Activated CD4-positive, alpha-beta memory T cell treated with anti-CD3 and anti-CD28 coated beads, Interleukin-2, amount 10 ng/mL, durations not matched to agents 7 days and 5 days (primary cell): ENCODE results near the gene MAP10. TPM values are rescaled to one million over a fixed set of nuclear protein-coding genes. Genes with fewer than 3 reads are reported as not detected.

Experiments used
- CTCF ChIA-PET: fragments of 350-600 bp; sonication (Branson Sonifier 250); formaldehyde crosslinking; loops from one replicate; lab custom pipeline; 2021; ENCODE audit warnings: antibody characterized with exemption, inconsistent platforms; lab: Charles Lee
- POLR2A ChIA-PET: fragments of 350-600 bp; sonication (Branson Sonifier 250); formaldehyde crosslinking; loops from one replicate; lab custom pipeline; 2021; ENCODE audit warnings: antibody characterized with exemption; lab: Charles Lee
- DNase-seq: peaks from one replicate; pipeline ENCODE4 v3.0.0-alpha.2; 2020
- H3K27ac Mint-ChIP-seq: one replicate; pipeline ENCODE4 v1.8.0; 2021; ENCODE audit warnings: mild to moderate bottlenecking, mixed read lengths
- H3K27me3 Mint-ChIP-seq: one replicate; pipeline ENCODE4 v1.8.0; 2021; ENCODE audit warnings: mixed read lengths
- H3K36me3 Mint-ChIP-seq: one replicate; pipeline ENCODE4 v1.8.0; 2021; ENCODE audit warnings: low read depth, mixed read lengths
- H3K4me1 Mint-ChIP-seq: one replicate; pipeline ENCODE4 v1.8.0; 2021; ENCODE audit warnings: mixed read lengths
- H3K4me3 Mint-ChIP-seq: one replicate; pipeline ENCODE4 v1.8.0; 2021; ENCODE audit warnings: mild to moderate bottlenecking, mixed read lengths
- H3K9me3 Mint-ChIP-seq: one replicate; pipeline ENCODE4 v1.8.0; 2021; ENCODE audit warnings: mixed read lengths
- total RNA-seq, 2 experiments: library from RNA; stranded (reverse); gene quantifications; one replicate each; pipeline ENCODE4 v1.2.3, GENCODE V29; 2021

The MAP10 gene
- total RNA-seq, 2 experiments from 2014 or later: 1.6 to 2.1 TPM

- no peak overlapping the region for H3K27ac Mint-ChIP-seq
- H3K4me3 Mint-ChIP-seq: no peak overlapping the region
- no peak for DNase-seq
- no peaks in the 10 kb centered on the region for H3K4me1 Mint-ChIP-seq
- H3K27me3 Mint-ChIP-seq: peaks cover 4% of the 10 kb centered on the region
- CTCF ChIA-PET: no interaction called here
- no peaks in the 10 kb centered on the region for H3K36me3 Mint-ChIP-seq
- H3K9me3 Mint-ChIP-seq: no peaks in the 10 kb centered on the region
- POLR2A ChIA-PET: no interaction called here
Measured at GRCh38 chr1:232813097-232813496, 7.9 kb downstream of the MAP10 start.

- Mint-ChIP-seq H3K27ac (no peak overlapping the region), H3K27me3 (peaks cover 4% of the 10 kb centered on the region), H3K4me1 (no peaks in the 10 kb centered on the region), H3K36me3 (no peaks in the 10 kb centered on the region), H3K9me3 (no peaks in the 10 kb centered on the region), H3K4me3 (no peak overlapping the region)
- DNase-seq: no peak
- ChIA-PET POLR2A (no interaction called here), CTCF (no interaction called here)
Measured at GRCh38 chr1:232813760-232814159, 8.5 kb downstream of the MAP10 start.

- Mint-ChIP-seq H3K9me3 (no peaks in the 10 kb centered on the region), H3K4me1 (no peaks in the 10 kb centered on the region), H3K27me3 (peaks cover 4% of the 10 kb centered on the region), H3K36me3 (no peaks in the 10 kb centered on the region), H3K4me3 (no peak overlapping the region), H3K27ac (no peak overlapping the region)
- ChIA-PET POLR2A (no interaction called here), CTCF (no interaction called here)
- no peak for DNase-seq
Measured at GRCh38 chr1:232816324-232816723, 11.1 kb downstream of the MAP10 start.

GRCh38 chr1:232818040-232818439 is 12.8 kb downstream of the MAP10 start:
- ChIA-PET POLR2A (no interaction called here), CTCF (no interaction called here)
- no peak for DNase-seq
- no peak overlapping the region for H3K4me3 Mint-ChIP-seq
- H3K4me1 Mint-ChIP-seq: no peaks in the 10 kb centered on the region
- no peaks in the 10 kb centered on the region for H3K36me3 Mint-ChIP-seq
- no peaks in the 10 kb centered on the region for H3K9me3 Mint-ChIP-seq
- peaks cover 4% of the 10 kb centered on the region for H3K27me3 Mint-ChIP-seq
- H3K27ac Mint-ChIP-seq: no peak overlapping the region

GRCh38 chr1:232820431-232820830 is 15.2 kb downstream of the MAP10 start:
- no peaks in the 10 kb centered on the region for H3K27me3 Mint-ChIP-seq
- H3K4me3 Mint-ChIP-seq: no peak overlapping the region
- no peak for DNase-seq
- no peaks in the 10 kb centered on the region for H3K36me3 Mint-ChIP-seq
- H3K27ac Mint-ChIP-seq: no peak overlapping the region
- POLR2A ChIA-PET: no interaction called here
- CTCF ChIA-PET: no interaction called here
- no peaks in the 10 kb centered on the region for H3K4me1 Mint-ChIP-seq
- H3K9me3 Mint-ChIP-seq: no peaks in the 10 kb centered on the region

GRCh38 chr1:232822530-232822929 is 17.3 kb downstream of the MAP10 start:
- Mint-ChIP-seq H3K36me3 (no peaks in the 10 kb centered on the region), H3K27ac (no peak overlapping the region), H3K9me3 (no peaks in the 10 kb centered on the region), H3K4me3 (no peak overlapping the region), H3K27me3 (no peaks in the 10 kb centered on the region), H3K4me1 (no peaks in the 10 kb centered on the region)
- ChIA-PET CTCF (no interaction called here), POLR2A (no interaction called here)
- no peak for DNase-seq

- no peak for DNase-seq
- Mint-ChIP-seq H3K36me3 (no peaks in the 10 kb centered on the region), H3K4me3 (no peak overlapping the region), H3K27ac (no peak overlapping the region), H3K9me3 (no peaks in the 10 kb centered on the region), H3K4me1 (no peaks in the 10 kb centered on the region), H3K27me3 (peaks cover 10% of the 10 kb centered on the region)
- POLR2A ChIA-PET: no interaction called here
- CTCF ChIA-PET: no interaction called here
Measured at GRCh38 chr1:232826318-232826717, 21.1 kb downstream of the MAP10 start.

GRCh38 chr1:232830661-232831060 is 25.4 kb downstream of the MAP10 start:
- Mint-ChIP-seq H3K9me3 (no peaks in the 10 kb centered on the region), H3K36me3 (no peaks in the 10 kb centered on the region), H3K4me3 (no peak overlapping the region), H3K27ac (no peak overlapping the region), H3K27me3 (peaks cover 16% of the 10 kb centered on the region), H3K4me1 (no peaks in the 10 kb centered on the region)
- CTCF ChIA-PET: no interaction called here
- DNase-seq: no peak
- POLR2A ChIA-PET: no interaction called here

- H3K9me3 Mint-ChIP-seq: no peaks in the 10 kb centered on the region
- peaks cover 16% of the 10 kb centered on the region for H3K27me3 Mint-ChIP-seq
- no peak overlapping the region for H3K4me3 Mint-ChIP-seq
- H3K4me1 Mint-ChIP-seq: no peaks in the 10 kb centered on the region
- POLR2A ChIA-PET: no interaction called here
- H3K36me3 Mint-ChIP-seq: no peaks in the 10 kb centered on the region
- DNase-seq: no peak
- H3K27ac Mint-ChIP-seq: no peak overlapping the region
- CTCF ChIA-PET: no interaction called here
Measured at GRCh38 chr1:232831895-232832294, 26.7 kb downstream of the MAP10 start.

- Mint-ChIP-seq H3K36me3 (no peaks in the 10 kb centered on the region), H3K27ac (no peak overlapping the region), H3K27me3 (peaks cover 14% of the 10 kb centered on the region), H3K9me3 (no peaks in the 10 kb centered on the region), H3K4me1 (no peaks in the 10 kb centered on the region), H3K4me3 (no peak overlapping the region)
- ChIA-PET CTCF (no interaction called here), POLR2A (no interaction called here)
- no peak for DNase-seq
Measured at GRCh38 chr1:232834066-232834465, 28.9 kb downstream of the MAP10 start.

GRCh38 chr1:232835166-232835565 is 29.9 kb downstream of the MAP10 start:
- no peak for DNase-seq
- CTCF ChIA-PET: no interaction called here
- H3K27me3 Mint-ChIP-seq: peaks cover 12% of the 10 kb centered on the region
- no peak overlapping the region for H3K27ac Mint-ChIP-seq
- no peak overlapping the region for H3K4me3 Mint-ChIP-seq
- POLR2A ChIA-PET: no interaction called here
- H3K4me1 Mint-ChIP-seq: no peaks in the 10 kb centered on the region
- no peaks in the 10 kb centered on the region for H3K36me3 Mint-ChIP-seq
- H3K9me3 Mint-ChIP-seq: no peaks in the 10 kb centered on the region

GRCh38 chr1:232837087-232837486 is 31.9 kb downstream of the MAP10 start:
- DNase-seq: no peak
- no peak overlapping the region for H3K4me3 Mint-ChIP-seq
- peaks cover 6% of the 10 kb centered on the region for H3K27me3 Mint-ChIP-seq
- no peaks in the 10 kb centered on the region for H3K4me1 Mint-ChIP-seq
- CTCF ChIA-PET: no interaction called here
- H3K27ac Mint-ChIP-seq: no peak overlapping the region
- POLR2A ChIA-PET: no interaction called here
- no peaks in the 10 kb centered on the region for H3K9me3 Mint-ChIP-seq
- no peaks in the 10 kb centered on the region for H3K36me3 Mint-ChIP-seq

- no peak overlapping the region for H3K4me3 Mint-ChIP-seq
- H3K9me3 Mint-ChIP-seq: peaks cover 2% of the 10 kb centered on the region
- H3K27me3 Mint-ChIP-seq: no peaks in the 10 kb centered on the region
- no peak overlapping the region for H3K27ac Mint-ChIP-seq
- H3K4me1 Mint-ChIP-seq: no peaks in the 10 kb centered on the region
- ChIA-PET CTCF (interaction anchor here (0.7 kb wide), 1 partner anchor 164 kb away, joined by 3 read pairs; no protein-coding TSS in a partner anchor), POLR2A (no interaction called here)
- no peaks in the 10 kb centered on the region for H3K36me3 Mint-ChIP-seq
- no peak for DNase-seq
Measured at GRCh38 chr1:232841823-232842565, 36.8 kb downstream of the MAP10 start.

GRCh38 chr1:232844791-232845190 is 39.6 kb downstream of the MAP10 start:
- ChIA-PET POLR2A (no interaction called here), CTCF (no interaction called here)
- DNase-seq: no peak
- H3K36me3 Mint-ChIP-seq: no peaks in the 10 kb centered on the region
- peaks cover 2% of the 10 kb centered on the region for H3K9me3 Mint-ChIP-seq
- no peaks in the 10 kb centered on the region for H3K4me1 Mint-ChIP-seq
- H3K27me3 Mint-ChIP-seq: no peaks in the 10 kb centered on the region
- H3K4me3 Mint-ChIP-seq: no peak overlapping the region
- no peak overlapping the region for H3K27ac Mint-ChIP-seq
